Kidney epithelial cell (primary cell): Measurements from ENCODE around the gene REG1B. TPM values are rescaled to one million over a fixed set of nuclear protein-coding genes. Genes with fewer than 3 reads are reported as not detected.

Experiments used
- DNase-seq: peaks from one replicate; pipeline ENCODE4 v3.0.0-alpha.2; 2010; ENCODE audit warnings: low read depth
- H3K27me3 ChIP-seq: 2 replicates; pipeline ENCODE4 v1.6.0; 2011; ENCODE audit warnings: low read length; ENCODE audit not compliant: control insufficient read depth, insufficient read depth
- H3K36me3 ChIP-seq: 2 replicates; pipeline ENCODE4 v1.5.1; 2011; ENCODE audit warnings: low read length; ENCODE audit not compliant: control insufficient read depth, insufficient read depth
- H3K4me3 ChIP-seq: 2 replicates; pipeline ENCODE4 v1.5.1; 2011; ENCODE audit warnings: low read depth, mild to moderate bottlenecking, control low read depth, low read length
- total RNA-seq: library from RNA; depleted of rRNA; stranded (reverse); fragments of >200 nt; gene quantifications from 2 replicates; pipeline ENCODE4 v1.2.3, GENCODE V29; 2015
- TF ChIP-seq, protein P1 (sequence below): IDR thresholded peaks from 2 replicates; pipeline ENCODE4 v1.5.1; 2011; ENCODE audit warnings: mild to moderate bottlenecking, moderate library complexity, low read length, control low read depth, inconsistent platforms; ENCODE audit not compliant: insufficient read depth, poor library complexity, severe bottlenecking

REG1B gene
- total RNA-seq, 1 donor from 2014 or later: not detected

DNA sequence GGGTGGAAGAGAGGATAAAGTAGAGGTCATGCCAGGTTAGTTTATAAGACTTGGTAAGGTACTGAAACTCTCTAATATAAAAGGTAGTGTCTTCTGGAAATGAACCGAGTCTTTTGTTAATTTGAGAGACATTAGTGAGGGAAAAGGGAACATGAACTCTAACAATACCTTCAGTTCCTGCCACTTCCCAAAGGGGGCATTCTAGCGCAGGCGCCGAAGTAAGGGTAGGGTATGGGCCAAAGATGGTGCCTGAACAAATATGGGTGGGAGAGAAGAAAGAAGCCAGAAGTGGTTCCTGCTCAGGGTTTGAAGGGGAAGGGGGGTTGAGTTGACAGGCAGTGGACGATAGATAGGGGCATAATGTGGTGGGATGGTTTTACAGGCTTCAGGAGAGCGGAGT, 10.1 kb upstream of the REG1B start:
- no peak for DNase-seq
- TF ChIP-seq, protein P1, sequence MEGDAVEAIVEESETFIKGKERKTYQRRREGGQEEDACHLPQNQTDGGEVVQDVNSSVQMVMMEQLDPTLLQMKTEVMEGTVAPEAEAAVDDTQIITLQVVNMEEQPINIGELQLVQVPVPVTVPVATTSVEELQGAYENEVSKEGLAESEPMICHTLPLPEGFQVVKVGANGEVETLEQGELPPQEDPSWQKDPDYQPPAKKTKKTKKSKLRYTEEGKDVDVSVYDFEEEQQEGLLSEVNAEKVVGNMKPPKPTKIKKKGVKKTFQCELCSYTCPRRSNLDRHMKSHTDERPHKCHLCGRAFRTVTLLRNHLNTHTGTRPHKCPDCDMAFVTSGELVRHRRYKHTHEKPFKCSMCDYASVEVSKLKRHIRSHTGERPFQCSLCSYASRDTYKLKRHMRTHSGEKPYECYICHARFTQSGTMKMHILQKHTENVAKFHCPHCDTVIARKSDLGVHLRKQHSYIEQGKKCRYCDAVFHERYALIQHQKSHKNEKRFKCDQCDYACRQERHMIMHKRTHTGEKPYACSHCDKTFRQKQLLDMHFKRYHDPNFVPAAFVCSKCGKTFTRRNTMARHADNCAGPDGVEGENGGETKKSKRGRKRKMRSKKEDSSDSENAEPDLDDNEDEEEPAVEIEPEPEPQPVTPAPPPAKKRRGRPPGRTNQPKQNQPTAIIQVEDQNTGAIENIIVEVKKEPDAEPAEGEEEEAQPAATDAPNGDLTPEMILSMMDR: no peak
- Histone ChIP-seq H3K4me3 (no peak overlapping the region), H3K36me3 (no peaks in the 10 kb centered on the region), H3K27me3 (no peaks in the 10 kb centered on the region)

DNA sequence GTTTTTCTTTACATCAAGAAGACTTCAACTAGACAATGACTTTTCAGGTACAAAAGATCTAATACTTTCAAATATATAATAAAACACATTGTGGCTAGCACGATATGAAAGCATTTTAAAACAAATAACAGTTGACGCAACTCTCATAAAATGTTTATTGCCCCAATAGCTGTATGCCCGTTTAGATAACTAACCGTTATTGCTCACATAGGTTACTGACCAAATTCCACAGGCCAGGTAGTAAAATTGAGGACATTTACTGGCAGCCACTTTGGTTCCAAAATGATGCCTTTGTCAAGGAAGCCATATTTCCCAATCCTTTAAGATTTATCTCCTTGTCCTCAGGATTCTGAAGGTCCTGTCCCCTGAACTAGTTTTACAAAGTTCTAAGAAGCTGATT, 2.9 kb upstream of the REG1B start:
- DNase-seq: no peak
- TF ChIP-seq, protein P1: no peak
- Histone ChIP-seq H3K36me3 (no peaks in the 10 kb centered on the region), H3K27me3 (no peaks in the 10 kb centered on the region), H3K4me3 (no peak overlapping the region)

DNA sequence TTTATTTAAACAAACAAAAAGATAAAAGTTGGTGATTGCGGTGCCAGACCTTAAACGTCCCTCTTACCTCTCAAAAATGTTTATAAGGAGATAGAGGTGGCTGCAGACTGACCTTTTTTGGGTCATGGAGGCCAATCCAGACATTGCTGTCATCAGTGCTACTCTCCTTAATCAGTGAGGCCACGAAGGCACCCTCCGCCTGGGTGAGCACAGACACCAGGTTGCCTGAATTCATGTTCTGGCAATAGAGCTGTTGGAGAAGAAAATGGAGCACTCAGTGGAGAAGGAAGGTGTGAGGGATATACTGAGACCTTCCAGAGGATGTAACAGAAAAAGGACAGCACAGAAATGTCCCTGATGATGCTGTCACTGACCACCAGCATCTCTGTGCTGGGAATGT, 1.5 kb downstream of the REG1B start:
- H3K4me3 ChIP-seq: no peak overlapping the region
- no peaks in the 10 kb centered on the region for H3K27me3 ChIP-seq
- H3K36me3 ChIP-seq: no peaks in the 10 kb centered on the region
- TF ChIP-seq, protein P1: no peak
- no peak for DNase-seq

DNA sequence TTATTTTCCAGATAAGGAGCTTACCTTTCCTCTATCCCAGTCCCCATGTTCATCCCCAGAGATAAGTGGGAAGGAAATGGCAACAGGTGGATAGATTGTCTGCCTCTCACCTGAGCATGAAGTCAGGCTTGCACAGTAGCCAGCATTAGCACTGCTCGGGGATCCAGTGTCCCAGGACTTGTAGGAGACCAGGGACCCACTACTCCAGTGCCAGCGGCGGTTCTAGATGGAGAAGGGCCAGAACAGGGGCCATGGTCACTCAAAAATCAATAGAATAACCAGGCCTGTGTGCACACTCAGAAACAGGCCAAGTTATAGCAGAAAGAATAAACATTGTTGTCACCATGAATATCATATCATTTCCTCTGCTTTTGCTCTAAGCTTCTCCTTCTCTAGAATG, 2.4 kb downstream of the REG1B start:
- Histone ChIP-seq H3K27me3 (no peaks in the 10 kb centered on the region), H3K36me3 (no peaks in the 10 kb centered on the region), H3K4me3 (no peak overlapping the region)
- no peak for DNase-seq
- TF ChIP-seq, protein P1: no peak

DNA sequence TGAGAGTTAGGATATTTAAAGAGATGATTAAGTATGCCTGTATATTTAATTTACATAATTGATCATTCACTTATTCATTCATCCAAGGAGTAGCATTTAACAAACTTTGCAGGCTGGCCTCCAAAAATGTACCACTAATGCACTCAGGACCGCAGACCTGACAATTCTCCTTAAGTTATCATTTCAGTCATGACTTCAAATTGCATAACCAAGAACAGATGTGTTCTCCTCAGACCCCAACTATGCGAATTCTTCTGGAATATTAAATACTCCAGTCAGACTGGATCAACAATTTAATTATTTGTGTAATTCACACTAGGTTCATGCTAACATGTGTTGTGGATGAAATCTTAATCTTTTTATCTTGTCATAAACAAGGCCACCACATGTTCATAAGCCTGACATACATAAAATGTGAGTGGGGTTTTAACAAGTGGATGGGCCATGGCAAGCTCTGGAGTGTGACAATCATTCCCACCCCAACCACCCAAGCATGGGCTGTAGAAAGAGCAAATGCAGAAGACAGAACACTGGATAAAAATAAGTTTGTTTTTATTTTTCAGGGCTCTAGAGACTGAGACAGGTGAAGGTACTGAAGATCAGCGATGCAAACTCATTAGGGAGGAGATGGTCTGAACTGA, 3.2 kb downstream of the REG1B start:
- Histone ChIP-seq H3K4me3 (no peak overlapping the region), H3K27me3 (no peaks in the 10 kb centered on the region), H3K36me3 (no peaks in the 10 kb centered on the region)
- DNase-seq: no peak
- TF ChIP-seq, protein P1: no peak

DNA sequence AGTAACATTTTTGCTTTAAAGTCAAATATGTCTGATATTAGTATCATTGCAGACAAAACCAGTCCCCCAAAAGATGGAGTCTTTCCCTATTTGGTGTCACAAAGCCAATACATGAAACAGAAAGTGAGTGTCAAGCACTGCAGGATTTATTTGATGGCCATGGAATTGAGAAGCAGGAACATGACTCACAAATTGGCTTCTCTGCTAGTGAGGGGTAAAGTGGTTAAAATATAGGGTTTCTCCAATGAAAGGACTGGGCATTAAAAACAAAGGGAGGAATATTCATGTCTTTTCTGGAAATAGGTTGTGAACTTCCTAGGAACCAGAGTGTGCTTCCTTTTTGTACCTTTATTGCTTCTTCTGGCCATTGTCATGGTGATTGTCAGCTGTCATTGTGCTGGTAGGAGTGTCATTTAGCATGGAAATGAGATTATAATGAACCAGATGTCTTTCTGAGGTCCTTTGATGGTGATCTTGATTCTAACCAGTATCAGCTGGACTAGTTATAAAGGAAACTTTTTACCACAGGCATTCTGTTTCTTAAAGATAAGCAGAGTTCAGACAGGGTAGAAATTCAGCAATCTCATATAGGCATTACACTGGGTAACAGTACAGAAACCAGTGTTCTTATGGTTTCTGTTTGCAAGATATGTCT, 4.1 kb downstream of the REG1B start:
- Histone ChIP-seq H3K27me3 (no peaks in the 10 kb centered on the region), H3K36me3 (no peaks in the 10 kb centered on the region), H3K4me3 (no peak overlapping the region)
- no peak for DNase-seq
- TF ChIP-seq, protein P1: no peak
